NOMO-1 treated with dmso at 0.1 percent for 144 hours (cell line): Measurements from ENCODE around the gene PTPRM.

ENCODE experiments used
- DNase-seq: peaks from one replicate; lab custom pipeline; 2025; ENCODE audit not compliant: unreplicated experiment; lab: John Stamatoyannopoulos, UW

PTPRM gene

DNA sequence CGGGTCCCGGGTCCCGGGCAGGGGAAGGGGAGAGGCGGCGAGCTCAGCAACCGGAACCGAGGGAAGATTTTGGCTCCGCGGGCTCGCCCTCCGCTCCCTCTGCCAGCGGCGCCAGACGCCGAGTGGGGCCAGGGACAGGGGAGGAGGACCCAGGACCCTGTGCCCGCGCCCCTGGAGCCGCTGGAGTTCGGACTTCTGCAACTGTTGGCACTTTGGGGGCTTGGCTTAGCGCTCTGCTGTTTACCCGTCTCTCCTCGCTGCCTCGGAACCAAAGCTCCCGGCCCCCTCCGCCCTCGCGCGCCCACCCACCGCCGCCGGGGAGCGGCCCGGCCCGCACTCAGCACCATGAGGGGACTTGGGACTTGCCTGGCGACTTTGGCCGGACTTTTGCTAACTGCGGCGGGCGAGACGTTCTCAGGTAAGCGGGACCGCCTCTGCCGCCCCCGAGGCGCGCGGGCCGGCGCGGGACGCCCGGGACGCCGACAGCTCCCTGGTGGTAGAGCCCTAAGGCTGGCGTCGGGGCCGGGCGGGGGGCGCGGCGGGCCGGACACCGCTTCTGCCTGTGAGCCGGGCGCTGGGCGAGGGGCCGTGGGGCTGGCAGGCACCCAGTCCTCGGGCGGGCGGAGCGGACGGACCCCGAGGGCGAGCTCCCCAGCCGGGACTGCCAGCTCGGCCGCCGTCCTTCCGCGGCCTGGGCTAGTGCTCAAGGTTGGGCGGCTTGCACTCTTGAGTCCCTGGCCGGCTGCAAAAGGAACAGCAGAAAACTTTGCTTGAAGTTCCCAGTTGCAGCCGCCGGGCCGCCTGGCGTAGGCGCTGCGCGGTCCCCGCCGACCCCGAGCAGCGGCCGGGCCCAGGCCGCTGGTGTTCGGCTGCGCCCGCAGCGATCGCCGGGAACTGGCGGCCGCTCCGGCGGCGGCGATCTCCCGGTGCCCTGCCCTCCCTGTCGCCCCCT, 634 bp downstream of the PTPRM start:
- no peak for DNase-seq

DNA sequence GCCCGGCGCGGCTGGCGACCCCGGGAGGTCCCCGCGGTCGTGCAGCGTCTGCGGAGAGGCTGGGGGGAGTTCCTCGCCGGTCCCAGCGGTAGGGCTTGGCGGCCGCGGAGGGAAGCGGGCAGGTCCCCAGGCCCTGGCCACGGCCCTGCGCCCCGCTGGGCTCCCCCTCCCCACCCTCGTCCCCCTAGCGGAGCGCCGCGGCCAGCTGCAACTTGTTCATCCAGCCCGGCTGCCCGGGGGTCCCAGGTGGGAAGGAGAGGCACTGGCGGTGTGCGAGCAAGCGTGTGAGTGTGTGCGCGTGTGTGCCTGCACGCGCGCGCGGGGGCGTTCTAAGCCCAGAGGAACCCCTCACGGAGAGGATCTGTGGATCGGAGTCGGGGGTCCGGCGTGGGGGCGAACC, 1.3 kb downstream of the PTPRM start:
- DNase-seq: no peak

DNA sequence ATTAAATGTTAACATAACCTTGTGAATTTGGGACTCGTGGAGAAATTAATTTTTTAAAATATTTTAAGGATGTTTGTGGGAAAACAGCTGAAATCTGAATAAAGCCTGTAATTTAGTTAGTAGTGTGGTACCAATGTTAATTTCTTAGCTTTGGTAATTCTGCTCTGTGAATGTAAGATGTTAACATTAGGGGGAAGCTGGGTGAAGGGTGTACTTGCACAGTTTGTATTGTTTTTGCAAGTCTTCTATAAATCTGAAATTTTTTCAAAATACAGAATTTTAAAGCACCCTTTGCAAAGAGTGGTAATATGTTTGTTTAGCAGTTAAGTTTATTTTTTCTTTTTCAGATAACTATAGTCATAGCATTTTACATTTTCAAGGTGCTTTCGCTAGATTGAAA, 4.5 kb downstream of the PTPRM start:
- no peak for DNase-seq

DNA sequence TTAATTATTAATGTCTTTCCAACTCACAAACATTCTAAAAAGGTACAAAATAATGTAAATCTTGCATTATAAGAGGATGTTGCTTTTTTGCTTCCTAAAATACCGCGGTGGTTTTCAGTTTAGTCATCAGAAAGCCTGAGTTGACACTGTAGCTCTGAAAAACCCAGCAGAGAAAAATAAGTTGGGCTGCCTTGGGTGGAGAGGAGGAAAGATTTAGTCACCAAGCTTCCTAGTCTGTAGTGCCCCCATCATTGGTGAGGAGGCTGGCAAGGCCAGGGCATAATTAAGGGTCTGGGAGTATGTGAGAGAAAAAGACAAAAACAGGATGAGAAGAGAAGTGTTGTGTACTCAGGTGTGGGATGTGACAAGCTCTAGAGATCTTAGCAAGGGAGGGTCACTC, 5.7 kb downstream of the PTPRM start:
- DNase-seq: no peak

DNA sequence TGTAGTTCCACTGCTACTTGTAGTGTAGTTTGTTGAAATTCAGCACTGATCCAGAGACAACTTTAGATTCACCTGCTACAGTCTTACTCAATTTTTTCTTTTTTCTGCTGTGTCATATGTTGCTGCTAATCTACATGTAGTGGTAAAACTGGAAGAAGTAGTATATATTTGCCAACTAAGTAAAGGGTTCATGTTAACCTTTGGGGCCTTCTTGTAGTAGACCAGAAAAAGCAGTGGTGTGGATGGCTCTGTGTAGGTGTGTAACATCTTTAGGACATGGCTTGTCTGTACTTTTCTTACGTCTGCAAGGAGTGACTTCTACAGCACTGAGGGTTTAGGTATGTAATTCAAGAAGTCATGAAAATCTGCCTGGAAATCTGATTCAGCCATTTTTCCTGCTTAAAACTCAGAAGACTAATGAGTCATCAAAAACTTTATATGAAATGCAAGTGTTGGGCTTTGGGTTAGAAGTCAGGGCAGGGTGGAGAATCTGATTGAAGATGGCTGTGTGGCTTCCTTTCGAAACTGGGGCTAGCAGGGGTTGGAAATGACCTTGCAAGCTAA, 8.4 kb downstream of the PTPRM start:
- DNase-seq: no peak

DNA sequence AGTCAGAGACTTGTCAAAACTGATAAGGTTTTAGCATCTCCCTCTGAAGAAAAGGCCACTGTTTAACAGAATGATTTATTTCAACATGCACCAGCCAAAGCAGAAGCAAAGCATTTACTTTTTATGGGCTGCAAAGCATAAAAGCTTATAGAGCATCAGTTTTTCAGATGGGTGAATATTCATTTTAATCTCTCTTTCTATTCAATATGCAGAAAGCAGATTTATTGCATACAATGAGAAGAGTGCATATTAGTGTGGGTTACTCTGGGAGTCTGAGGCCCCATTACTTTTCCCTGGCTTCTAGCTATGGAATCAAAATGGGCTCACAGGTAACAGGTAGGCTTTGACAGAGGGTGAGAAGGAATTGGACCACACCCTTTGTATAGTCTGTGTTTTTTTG, 9.0 kb downstream of the PTPRM start:
- no peak for DNase-seq

DNA sequence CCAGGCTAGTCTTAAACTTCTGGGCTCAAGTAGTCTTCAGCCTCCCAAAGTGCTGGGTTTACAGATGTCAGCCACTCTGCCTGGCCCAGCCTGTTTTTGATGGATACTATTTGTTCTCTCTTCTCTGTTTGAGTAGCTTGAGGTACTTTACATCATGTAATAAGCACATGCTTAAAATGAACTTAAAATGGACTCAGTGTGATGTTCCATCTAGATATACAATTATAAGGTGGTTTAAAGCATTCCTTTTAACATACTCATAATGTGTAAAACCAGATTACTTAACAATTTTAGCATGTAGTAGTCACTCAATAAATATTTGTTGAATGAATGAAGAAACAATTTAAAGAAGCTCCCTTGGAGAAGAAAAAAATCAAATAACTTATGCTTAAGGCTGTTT, 9.6 kb downstream of the PTPRM start:
- no peak for DNase-seq

DNA sequence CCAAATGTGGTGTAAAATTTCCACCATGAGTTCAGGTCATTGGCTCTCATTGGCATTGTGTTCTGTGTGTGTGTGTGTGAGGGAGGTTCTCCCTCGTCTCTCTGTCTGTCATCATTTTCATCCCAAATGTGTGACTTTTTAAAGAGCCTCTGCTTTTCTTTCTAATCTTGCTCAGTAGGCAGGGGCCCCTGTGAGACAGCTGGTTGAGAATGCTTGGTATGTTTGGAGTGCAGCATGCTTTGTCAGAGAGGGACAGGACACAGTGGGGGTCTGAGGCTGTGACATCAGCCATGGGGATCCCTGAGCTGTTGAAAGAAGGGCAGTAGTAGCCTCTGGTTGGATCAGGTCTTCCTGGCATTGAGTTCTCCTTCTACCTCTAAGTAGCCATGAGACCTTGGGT, 10.6 kb downstream of the PTPRM start:
- no peak for DNase-seq

DNA sequence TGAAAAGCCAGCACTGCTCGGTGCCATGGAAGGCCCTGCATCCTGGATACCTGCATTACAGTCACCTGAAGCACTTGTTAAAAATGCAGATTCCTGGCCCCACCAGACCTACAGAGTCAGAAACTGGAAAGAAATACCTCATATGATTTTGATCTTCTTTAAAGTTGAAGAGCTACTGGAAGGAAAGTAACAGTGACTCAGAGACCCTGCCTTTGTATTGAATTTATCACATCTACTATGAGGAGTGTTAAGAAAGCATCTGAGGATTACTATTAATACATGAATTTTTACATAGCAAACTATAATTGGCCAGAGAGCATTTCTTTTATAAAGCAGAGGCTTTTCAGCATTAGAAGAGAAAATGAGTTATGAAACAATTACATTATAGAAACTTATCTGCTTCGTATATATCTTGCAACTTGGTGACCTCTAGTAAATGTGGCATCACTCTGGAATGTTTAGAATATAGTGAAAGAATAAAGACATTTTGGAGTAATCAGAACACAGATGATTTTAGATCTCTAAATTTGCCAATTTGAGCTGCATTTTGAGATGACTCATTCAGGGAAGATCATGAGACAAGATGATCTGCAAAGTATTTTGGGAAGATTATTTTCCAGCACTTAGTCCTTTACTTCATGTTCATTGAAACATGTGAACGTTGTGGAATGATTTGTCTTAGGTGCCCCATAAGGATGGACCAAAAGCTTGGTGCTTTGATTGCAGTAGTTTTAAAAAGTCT, 12.2 kb downstream of the PTPRM start:
- DNase-seq: no peak

DNA sequence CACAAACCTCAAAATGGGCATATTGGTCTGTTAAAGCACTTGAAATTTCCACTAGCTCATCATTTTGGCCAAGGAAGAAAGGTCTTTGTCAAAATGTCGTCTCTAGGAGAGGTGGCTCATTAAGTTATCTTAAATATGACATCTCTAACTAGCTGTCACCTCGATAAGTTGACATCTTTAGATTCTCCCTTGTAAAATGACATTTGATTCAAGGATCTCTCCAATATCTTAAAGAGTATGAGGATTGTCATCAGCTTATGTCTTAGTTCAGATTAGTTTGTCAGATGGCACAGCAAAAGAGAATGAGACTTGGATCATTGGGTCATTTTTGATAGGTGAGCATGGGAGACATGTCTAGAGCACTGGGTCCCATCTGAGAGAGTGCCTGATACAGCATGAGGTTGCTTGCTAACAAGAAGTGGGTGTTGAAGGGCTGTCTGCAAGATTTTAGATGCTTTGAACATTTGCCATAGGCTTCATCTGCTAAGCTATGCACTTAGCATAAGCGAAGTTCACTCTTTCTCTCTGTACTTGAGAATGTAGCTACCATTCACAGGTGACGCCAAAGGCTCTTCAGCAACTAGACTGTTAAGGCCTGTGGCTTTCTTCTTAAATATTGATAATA, 12.9 kb downstream of the PTPRM start:
- DNase-seq: no peak

DNA sequence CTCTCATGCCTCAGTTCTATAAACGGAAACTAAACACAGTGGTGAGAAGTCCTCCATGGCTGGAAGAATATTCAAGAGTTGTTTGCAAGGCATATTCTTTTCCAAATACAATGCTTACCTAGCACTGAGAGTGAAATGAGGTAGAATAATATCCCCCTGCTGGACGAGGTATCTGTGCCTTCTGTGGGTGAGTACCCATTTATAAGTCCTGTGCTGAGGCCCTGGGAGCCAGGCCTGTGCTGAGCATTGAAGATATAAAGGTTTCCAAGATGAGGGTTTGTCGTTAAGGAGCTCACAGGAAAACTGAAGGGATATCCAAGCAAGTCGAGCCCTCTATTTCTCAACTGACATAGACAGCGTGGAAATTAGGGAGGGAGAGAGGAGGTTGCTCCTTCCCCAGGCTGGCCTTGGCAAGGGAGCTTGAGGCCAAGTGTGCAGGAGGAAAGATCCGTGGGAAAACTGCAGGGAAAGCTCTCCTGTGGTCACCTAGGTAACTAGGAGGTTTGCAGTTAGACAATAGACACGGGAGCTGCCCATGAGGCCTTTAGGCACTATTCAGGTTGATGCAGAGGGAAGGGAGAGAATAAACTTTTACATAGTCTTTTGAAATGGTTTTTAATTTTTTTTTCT, 17.6 kb downstream of the PTPRM start:
- no peak for DNase-seq

DNA sequence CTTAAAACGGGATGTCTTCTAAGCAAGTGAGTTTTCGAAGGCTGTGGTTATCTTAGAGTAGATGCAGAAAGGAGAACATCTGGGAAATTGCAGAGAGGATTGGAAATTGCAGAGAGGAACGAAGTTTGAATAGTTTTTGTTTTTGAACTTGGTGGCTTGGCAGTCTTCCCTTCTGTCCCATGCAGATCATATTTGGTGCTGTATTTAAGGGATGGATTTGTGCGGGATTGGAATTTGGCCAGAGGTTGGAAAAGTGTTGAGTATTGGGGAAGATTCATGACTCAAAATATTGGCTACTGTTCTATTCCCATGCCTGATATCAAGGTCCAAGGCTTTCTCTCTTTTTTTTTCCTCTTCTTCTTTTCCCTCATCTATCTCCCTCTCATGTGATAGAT, 18.2 kb downstream of the PTPRM start:
- no peak for DNase-seq

DNA sequence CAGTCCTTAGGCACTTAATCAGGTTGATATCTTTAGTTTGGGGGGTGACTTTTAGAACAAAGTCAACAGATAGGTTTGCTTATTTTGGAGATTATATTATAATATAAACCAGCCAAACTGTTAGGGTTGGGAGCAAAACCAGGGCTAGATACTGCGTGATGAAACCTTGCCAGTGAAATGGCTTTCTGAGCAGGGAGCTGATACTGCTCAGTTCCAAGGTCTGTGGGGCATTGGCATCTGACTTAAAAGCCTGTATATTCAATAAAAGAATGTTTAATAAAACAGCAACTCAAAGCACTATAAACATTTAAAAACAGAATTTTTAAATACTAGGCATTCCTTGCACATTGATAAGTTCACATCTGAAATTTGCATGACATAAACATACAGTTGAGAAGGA, 19.3 kb downstream of the PTPRM start:
- DNase-seq: no peak

DNA sequence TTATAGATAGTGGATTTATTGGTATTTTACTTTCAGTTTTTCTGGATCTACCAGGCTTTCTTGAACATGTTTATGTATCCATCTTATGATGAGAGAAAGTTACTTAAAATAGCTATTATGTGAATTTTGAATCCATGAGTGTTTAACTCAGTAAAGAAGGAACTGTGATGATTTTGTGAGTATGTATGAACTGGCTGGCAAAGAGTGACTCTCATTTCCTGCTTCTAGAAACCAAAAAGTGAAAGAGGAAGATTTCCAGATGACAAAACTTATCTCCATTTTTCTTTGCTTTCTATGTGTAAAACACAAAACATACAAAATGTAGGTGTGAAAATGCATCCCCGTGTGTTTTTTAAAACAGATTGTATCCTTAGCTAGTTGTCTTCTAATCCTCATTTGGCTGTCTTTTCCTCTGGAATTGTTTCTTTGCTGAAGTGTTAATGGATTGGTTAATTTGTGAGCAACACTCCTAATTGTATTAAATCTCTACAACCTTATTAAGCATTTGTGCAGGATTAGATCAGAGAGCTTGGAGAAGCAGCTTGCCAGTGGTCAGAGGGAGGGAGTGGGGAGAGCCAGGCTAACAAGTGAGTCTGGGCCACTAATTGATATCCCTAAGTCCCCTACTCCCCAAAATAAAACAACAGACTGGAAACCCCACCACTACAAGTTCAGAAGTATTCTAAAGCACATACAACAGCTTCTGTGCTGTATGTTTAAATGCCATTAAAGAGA, 23.9 kb downstream of the PTPRM start:
- no peak for DNase-seq

DNA sequence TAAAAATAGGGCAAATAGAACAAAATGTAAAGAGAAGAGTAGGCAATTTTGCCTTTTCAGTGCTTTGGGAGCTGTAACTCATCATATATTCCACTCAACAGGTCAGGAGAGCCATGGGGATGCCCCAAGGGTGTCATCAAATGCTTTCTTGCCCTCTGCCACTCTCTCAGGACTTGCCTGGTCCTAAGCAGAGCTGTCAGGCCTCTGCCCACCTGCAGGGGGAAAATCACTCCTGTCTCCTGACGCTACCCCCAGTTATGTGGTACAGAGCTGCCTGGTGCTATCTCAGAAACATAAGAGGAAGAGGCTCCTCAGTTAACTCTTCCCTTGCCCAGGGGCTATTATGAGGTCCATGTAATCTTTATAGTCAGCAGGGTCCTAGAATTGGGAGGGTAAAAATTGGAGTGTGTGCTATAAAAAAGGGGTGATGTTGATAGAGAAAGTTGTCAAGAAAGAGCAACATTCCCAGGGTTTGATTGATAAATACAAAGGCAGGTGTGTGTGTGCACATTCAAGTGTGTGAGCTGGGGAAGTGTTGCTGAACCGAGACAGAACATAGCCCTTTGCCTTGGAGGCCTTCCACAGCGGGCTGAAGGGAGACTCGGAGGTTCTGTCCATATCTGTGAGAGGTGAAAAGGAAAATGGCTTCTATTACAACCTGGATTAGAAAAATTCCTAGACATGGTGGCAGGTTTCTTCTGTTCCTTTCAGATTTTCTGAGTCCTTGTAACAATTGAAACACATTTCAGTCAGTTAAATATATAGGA, 25.4 kb downstream of the PTPRM start:
- no peak for DNase-seq

DNA sequence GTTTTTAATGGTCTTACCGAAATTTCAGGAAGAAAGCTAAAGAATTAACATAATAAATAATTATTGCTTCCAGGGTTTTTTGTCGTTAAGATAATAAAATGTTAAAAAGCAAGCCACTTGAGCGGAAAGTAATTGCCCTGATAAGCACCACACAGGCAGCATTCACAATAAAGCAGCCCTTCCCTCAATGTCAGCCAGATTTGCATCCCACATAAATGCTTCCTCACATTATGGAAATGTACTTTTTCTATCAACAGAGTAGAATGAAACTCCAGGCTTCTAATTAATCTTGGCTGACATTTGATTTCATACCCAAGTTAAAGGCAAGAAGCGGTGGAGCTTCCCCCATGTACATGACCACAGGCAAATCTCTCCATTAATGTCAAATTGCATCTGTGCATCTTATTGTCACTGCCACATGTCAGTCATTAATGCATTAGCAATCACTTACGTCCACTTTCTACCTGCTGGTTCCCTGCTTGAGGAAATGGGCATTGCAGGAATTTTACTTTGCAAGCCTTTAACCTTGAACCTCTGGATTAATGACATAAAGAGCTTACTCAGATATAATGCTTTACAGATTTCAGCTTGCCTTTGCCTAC, 26.2 kb downstream of the PTPRM start:
- DNase-seq: no peak

DNA sequence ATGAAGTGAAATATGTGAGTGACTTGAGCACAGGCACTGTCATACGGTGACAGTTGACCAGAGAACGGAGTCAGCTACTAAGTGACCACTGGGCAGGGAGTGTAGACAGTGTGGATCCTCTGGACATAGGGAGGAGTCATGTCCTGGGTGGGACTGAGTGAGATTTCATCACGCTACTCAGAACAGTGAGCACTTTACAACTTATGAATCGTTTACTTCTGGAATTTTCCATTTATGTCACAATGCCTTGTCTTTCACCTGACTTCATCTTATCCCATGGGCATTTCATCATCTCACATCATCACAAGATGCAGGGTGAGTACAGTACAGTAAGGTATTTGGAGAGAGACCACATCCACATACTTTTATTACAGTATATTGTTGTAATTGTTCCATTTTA, 29.0 kb downstream of the PTPRM start:
- no peak for DNase-seq

DNA sequence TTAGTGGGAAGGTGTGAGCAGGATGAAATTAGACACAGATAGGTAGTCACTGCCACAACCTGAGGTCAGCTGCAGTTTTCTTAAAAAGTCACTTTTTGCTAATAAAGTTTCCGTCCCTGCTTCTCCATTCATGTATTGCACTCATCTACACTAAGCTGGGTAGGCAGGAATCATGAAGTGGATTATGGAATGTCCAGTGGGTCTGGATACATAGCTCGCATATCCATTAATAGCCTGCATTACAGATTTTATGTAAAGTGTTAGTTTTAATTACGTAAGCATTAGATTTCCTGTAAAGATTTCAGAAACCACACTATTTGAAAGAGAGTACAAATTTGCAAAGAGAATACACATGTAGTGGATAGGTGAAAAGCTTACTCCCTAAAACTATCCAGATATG, 30.4 kb downstream of the PTPRM start:
- no peak for DNase-seq
